Naive thymus-derived CD4-positive, alpha-beta T cell (primary cell): Measurements from ENCODE around the gene TMED10. TPM values are rescaled to one million over a fixed set of nuclear protein-coding genes. Genes with fewer than 3 reads are reported as not detected.
A peak's percentile ranks its signal among the peaks of the same experiment; 100 is the strongest.

ENCODE experiments used
- ATAC-seq: fragments of 150-1000 bp; cut with Tn5 transposase; 2 replicates; pipeline ENCODE4 v1.10.0; 2021; ENCODE audit warnings: mild to moderate bottlenecking, moderate library complexity
- CTCF ChIA-PET: fragments of 350-600 bp; sonication (Branson Sonifier 250); formaldehyde crosslinking; loops from one replicate; lab custom pipeline; 2021; ENCODE audit warnings: antibody characterized with exemption; lab: Charles Lee
- POLR2A ChIA-PET: fragments of 350-600 bp; sonication (Branson Sonifier 250); formaldehyde crosslinking; loops from one replicate; lab custom pipeline; 2021; ENCODE audit warnings: antibody characterized with exemption, inconsistent platforms; lab: Charles Lee
- DNase-seq, 9 donors: peaks; one replicate each; pipeline versions ENCODE4 v3.0.0 to v3.0.0-alpha.2; 2020 to 2022; ENCODE audit warnings: mixed read lengths in 1 of 9
- H3K27ac ChIP-seq: one replicate; pipeline ENCODE4 v1.7.0; 2013; ENCODE audit warnings: mild to moderate bottlenecking, low read depth, low read length, moderate library complexity
- H3K27me3 ChIP-seq, 2 donors: one replicate each; pipeline ENCODE4 v1.7.0; 2013; ENCODE audit warnings: low read length in 2 of 2, mild to moderate bottlenecking in 2 of 2, moderate library complexity in 2 of 2; ENCODE audit not compliant: control insufficient read depth in 2 of 2, insufficient read depth in 2 of 2
- H3K36me3 ChIP-seq, 3 experiments: 1 replicate in 2 of 3; 2 replicates in 1 of 3; pipeline ENCODE4 v1.7.0; 2013; ENCODE audit warnings: low read length in 3 of 3, mild to moderate bottlenecking in 3 of 3, moderate library complexity in 1 of 3; ENCODE audit not compliant: insufficient read depth in 3 of 3, control insufficient read depth in 2 of 3
- H3K4me1 ChIP-seq, 2 donors: one replicate each; pipeline ENCODE4 v1.7.0; 2013; ENCODE audit warnings: low read length in 2 of 2, mild to moderate bottlenecking in 2 of 2, moderate library complexity in 1 of 2; ENCODE audit not compliant: control insufficient read depth in 2 of 2, insufficient read depth in 2 of 2
- H3K4me3 ChIP-seq: 2 replicates; pipeline ENCODE4 v1.7.0; 2013; ENCODE audit warnings: mild to moderate bottlenecking, low read length
- H3K9me3 ChIP-seq, 3 experiments: 1 replicate in 2 of 3; 2 replicates in 1 of 3; pipeline ENCODE4 v1.7.0; 2013; ENCODE audit warnings: low read length in 3 of 3; ENCODE audit not compliant: control insufficient read depth in 2 of 3
- H3K27ac Mint-ChIP-seq, 9 donors: one replicate each; pipeline ENCODE4 v1.8.0; 2020 to 2022; ENCODE audit warnings: mixed read lengths in 9 of 9, mild to moderate bottlenecking in 8 of 9, moderate library complexity in 5 of 9, inconsistent platforms in 2 of 9
- H3K27me3 Mint-ChIP-seq, 5 donors: one replicate each; pipeline ENCODE4 v1.8.0; 2021 to 2022; ENCODE audit warnings: mixed read lengths in 5 of 5, mild to moderate bottlenecking in 1 of 5
- H3K36me3 Mint-ChIP-seq, 5 donors: one replicate each; pipeline ENCODE4 v1.8.0; 2020 to 2022; ENCODE audit warnings: mixed read lengths in 5 of 5, mild to moderate bottlenecking in 3 of 5, inconsistent platforms in 1 of 5
- H3K4me1 Mint-ChIP-seq, 7 donors: one replicate each; pipeline ENCODE4 v1.8.0; 2020 to 2022; ENCODE audit warnings: mixed read lengths in 7 of 7, mild to moderate bottlenecking in 3 of 7, inconsistent platforms in 1 of 7
- H3K4me3 Mint-ChIP-seq, 10 donors: one replicate each; pipeline ENCODE4 v1.8.0; 2020 to 2022; ENCODE audit warnings: mild to moderate bottlenecking in 10 of 10, mixed read lengths in 10 of 10, moderate library complexity in 6 of 10, inconsistent platforms in 2 of 10
- H3K9me3 Mint-ChIP-seq, 11 donors: one replicate each; pipeline ENCODE4 v1.8.0; 2020 to 2022; ENCODE audit warnings: mixed read lengths in 11 of 11, mild to moderate bottlenecking in 4 of 11, inconsistent platforms in 1 of 11, moderate library complexity in 1 of 11
- intact Hi-C, 2 donors: fragments of 100-400 bp; cut with micrococcal nuclease; formaldehyde crosslinking; loops; one replicate each; pipeline ENCODE4 v1.15.1; 2023
- polyA plus RNA-seq, 2 donors: library from polyadenylated mRNA; unstranded; fragments of 300-500 nt; fragmentation: Illumina TruSeq; gene quantifications; one replicate each; pipeline ENCODE4 v1.2.3, GENCODE V29; 2021
- total RNA-seq, 6 experiments: library from RNA in 5 of 6; stranded (reverse) in 5 of 6; gene quantifications; 1 replicate in 5 of 6; 2 replicates in 1 of 6; pipeline ENCODE4 v1.2.3 and lab custom pipeline; 2021 to 2026

TMED10 gene
- total and polyA plus RNA-seq, 7 experiments from 2014 or later = 155 to 245 (median 179) TPM

DNA sequence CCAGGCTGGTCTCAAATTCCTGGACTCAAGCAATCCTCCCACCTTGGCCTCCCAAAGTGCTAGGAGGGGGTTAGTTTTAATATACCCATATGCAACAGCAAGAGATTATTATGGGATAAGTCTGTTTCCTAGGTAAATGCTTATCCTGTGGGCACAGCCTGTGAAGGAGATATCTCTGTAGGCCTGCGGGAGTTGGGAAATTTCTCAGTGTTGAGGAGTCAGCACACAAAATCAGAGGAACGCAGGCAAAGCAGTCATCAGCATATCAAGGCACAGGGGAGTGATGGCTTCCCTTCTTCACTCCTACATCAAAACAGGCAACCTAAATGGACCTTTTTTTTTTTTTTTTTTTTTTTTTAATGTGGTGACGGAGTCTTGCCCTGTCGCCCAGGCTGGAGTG is 20.9 kb upstream of the TMED10 start:
- ChIA-PET POLR2A (no interaction called here), CTCF (no interaction called here)
- Histone ChIP-seq H3K27ac (no peak overlapping the region), H3K36me3 (no peaks in the 10 kb centered on the region), H3K9me3 (no peaks in the 10 kb centered on the region), H3K27me3 (no peaks in the 10 kb centered on the region), H3K4me3 (no peak overlapping the region), H3K4me1 (no peaks in the 10 kb centered on the region)
- Mint-ChIP-seq H3K4me3 (no peak overlapping the region), H3K36me3 (no peaks in the 10 kb centered on the region), H3K9me3 (no peaks in the 10 kb centered on the region), H3K27ac (peak overlapping the region in 1 of 9 donors; percentile 57), H3K4me1 (peaks cover 0 to 13% (median 0%) of the 10 kb centered on the region in 7 donors), H3K27me3 (peaks cover 0 to 16% (median 0%) of the 10 kb centered on the region in 5 donors)
- DNase-seq (no peak), ATAC-seq (no peak)
- intact Hi-C loops = loop anchor here in 1 of 2 donors (5.0 kb wide), 1 partner anchor 35 kb away; no protein-coding TSS in a partner anchor

DNA sequence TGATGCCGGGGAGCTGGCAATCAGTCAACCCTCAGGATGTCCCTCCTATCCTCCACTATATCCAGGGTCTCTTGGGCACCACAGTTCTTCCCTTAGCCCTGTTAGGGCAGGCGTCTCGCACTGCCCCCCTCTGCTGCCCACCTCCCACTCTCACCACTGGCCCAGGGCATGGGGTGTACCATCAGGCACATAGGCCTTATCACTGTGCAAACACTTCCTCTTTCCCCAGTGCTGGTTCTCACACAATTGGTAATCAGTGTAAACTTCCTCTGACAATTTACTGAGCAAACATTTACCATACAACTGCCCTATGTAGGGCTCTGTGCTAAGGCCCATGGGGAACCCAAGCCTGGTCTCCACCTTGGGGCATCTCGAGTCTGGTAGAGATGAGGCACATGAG is 20.1 kb upstream of the TMED10 start:
- H3K36me3 Mint-ChIP-seq = no peaks in the 10 kb centered on the region
- H3K27me3 ChIP-seq = no peaks in the 10 kb centered on the region
- H3K4me3 ChIP-seq = no peak overlapping the region
- no peaks in the 10 kb centered on the region for H3K9me3 ChIP-seq
- intact Hi-C loops = loop anchor here in 1 of 2 donors (5.0 kb wide), 1 partner anchor 36 kb away; no protein-coding TSS in a partner anchor
- ATAC-seq = peak; percentile 84
- DNase-seq = no peak
- H3K36me3 ChIP-seq = no peaks in the 10 kb centered on the region
- H3K4me3 Mint-ChIP-seq = no peak overlapping the region
- H3K27me3 Mint-ChIP-seq = peaks cover 0 to 16% (median 0%) of the 10 kb centered on the region in 5 donors
- no peak overlapping the region for H3K27ac ChIP-seq
- no peaks in the 10 kb centered on the region for H3K9me3 Mint-ChIP-seq
- peak overlapping the region in 2 of 9 donors; percentile 9 to 57 for H3K27ac Mint-ChIP-seq
- no peaks in the 10 kb centered on the region for H3K4me1 ChIP-seq
- ChIA-PET POLR2A (interaction anchor here (0.8 kb wide), 1 partner anchor 66 kb away, joined by 7 read pairs; no protein-coding TSS in a partner anchor), CTCF (interaction anchor here (1.8 kb wide), 1 partner anchor 99 kb away, joined by 4 read pairs; no protein-coding TSS in a partner anchor)
- H3K4me1 Mint-ChIP-seq = peaks cover 0 to 13% (median 0%) of the 10 kb centered on the region in 7 donors

DNA sequence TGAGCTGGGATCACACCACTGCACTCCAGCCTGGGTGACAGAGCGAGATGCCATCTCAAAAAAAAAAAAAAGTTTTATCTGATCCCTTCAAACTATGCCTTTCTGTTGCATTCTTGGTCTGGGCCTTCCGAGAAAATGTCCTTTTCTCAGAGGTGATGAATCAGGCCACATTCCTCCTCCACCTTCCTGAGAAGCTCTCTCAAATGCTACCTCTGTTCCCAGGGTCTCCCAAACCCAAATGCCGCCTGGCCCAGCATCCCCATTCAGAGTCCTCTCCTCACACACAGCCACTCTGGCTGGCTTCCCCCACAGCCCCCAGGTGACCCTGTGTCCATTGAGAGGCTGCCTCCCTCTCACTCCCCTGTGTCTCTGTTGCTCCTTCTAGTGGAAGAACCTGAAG is 19.7 kb upstream of the TMED10 start:
- H3K36me3 ChIP-seq = no peaks in the 10 kb centered on the region

DNA sequence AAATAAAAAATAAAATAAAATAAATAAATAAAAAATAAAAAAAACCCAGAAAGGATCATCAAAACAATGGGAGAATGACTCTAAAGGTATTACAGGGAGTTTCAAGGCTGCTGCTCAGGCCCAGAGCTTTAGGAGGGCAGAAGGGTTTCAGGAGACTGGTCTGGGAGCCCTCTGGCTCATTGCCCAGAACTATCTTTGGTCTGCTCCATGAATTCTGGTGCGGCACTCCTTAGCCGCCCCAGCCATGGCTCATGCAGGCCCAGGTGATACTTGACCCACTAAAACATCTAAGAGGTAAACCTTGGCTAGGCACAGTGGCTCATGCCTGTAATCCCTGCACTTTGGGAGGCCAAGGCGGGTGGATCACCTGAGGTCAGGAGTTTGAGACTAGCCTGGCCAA is 14.7 kb upstream of the TMED10 start:
- no peak overlapping the region for H3K4me3 Mint-ChIP-seq
- no peak for DNase-seq
- no peaks in the 10 kb centered on the region for H3K36me3 Mint-ChIP-seq
- CTCF ChIA-PET = no interaction called here
- no peaks in the 10 kb centered on the region for H3K9me3 Mint-ChIP-seq
- no peaks in the 10 kb centered on the region for H3K36me3 ChIP-seq
- POLR2A ChIA-PET = no interaction called here
- H3K27me3 Mint-ChIP-seq = peaks cover 0 to 19% (median 0%) of the 10 kb centered on the region in 5 donors
- peaks cover 0 to 4% (median 0%) of the 10 kb centered on the region in 7 donors for H3K4me1 Mint-ChIP-seq
- no peak overlapping the region for H3K27ac ChIP-seq
- ATAC-seq = no peak
- H3K4me3 ChIP-seq = no peak overlapping the region
- no peaks in the 10 kb centered on the region for H3K27me3 ChIP-seq
- intact Hi-C loops = no loop called here
- no peaks in the 10 kb centered on the region for H3K9me3 ChIP-seq
- H3K4me1 ChIP-seq = no peaks in the 10 kb centered on the region
- no peak overlapping the region for H3K27ac Mint-ChIP-seq

More for the DNA sequence above, 19.7 kb upstream of the TMED10 start:
- no peaks in the 10 kb centered on the region for H3K4me1 ChIP-seq
- no peaks in the 10 kb centered on the region for H3K9me3 Mint-ChIP-seq
- H3K27ac ChIP-seq = no peak overlapping the region
- DNase-seq = no peak
- H3K27ac Mint-ChIP-seq = peak overlapping the region in 1 of 9 donors; percentile 9
- no peaks in the 10 kb centered on the region for H3K36me3 Mint-ChIP-seq
- ChIA-PET POLR2A (interaction anchor here (0.8 kb wide), 1 partner anchor 66 kb away, joined by 7 read pairs; no protein-coding TSS in a partner anchor), CTCF (interaction anchor here (1.8 kb wide), 1 partner anchor 99 kb away, joined by 4 read pairs; no protein-coding TSS in a partner anchor)
- no peak overlapping the region for H3K4me3 ChIP-seq
- peaks cover 0 to 13% (median 0%) of the 10 kb centered on the region in 7 donors for H3K4me1 Mint-ChIP-seq
- intact Hi-C loops = loop anchor here in 1 of 2 donors (5.0 kb wide), 1 partner anchor 36 kb away; no protein-coding TSS in a partner anchor
- peaks cover 0 to 16% (median 0%) of the 10 kb centered on the region in 5 donors for H3K27me3 Mint-ChIP-seq
- H3K9me3 ChIP-seq = no peaks in the 10 kb centered on the region
- no peak overlapping the region for H3K4me3 Mint-ChIP-seq
- peak; percentile 37 for ATAC-seq
- no peaks in the 10 kb centered on the region for H3K27me3 ChIP-seq

DNA sequence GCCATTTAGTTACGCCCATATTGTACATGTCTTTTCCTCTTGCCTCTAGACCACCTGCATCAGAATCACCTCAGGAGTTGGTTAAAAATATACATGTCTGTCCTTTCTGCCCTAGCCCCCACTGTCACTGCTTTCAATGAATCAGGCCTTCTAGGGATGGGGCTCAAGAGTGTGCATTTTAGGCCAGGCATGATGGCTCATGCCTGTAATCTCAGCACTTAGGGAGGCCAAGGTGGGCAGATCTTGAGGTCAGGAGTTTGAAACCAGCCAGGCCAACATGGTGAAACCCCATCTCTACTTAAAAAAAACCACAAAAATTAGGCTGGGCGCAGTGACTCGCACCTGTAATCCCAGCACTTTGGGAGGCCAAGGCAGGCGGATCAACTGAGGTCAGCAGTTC is 13.6 kb upstream of the TMED10 start:
- no peak overlapping the region for H3K27ac ChIP-seq
- H3K27me3 ChIP-seq = no peaks in the 10 kb centered on the region
- H3K4me1 ChIP-seq = no peaks in the 10 kb centered on the region
- ChIA-PET POLR2A (no interaction called here), CTCF (no interaction called here)
- no peak overlapping the region for H3K4me3 Mint-ChIP-seq
- H3K27ac Mint-ChIP-seq = no peak overlapping the region
- no peak for ATAC-seq
- no peak for DNase-seq
- H3K36me3 ChIP-seq = no peaks in the 10 kb centered on the region
- H3K4me1 Mint-ChIP-seq = peaks cover 0 to 8% (median 0%) of the 10 kb centered on the region in 7 donors
- intact Hi-C loops = no loop called here
- H3K36me3 Mint-ChIP-seq = no peaks in the 10 kb centered on the region
- no peak overlapping the region for H3K4me3 ChIP-seq
- peaks cover 0 to 24% (median 0%) of the 10 kb centered on the region in 5 donors for H3K27me3 Mint-ChIP-seq
- H3K9me3 Mint-ChIP-seq = no peaks in the 10 kb centered on the region
- H3K9me3 ChIP-seq = no peaks in the 10 kb centered on the region

DNA sequence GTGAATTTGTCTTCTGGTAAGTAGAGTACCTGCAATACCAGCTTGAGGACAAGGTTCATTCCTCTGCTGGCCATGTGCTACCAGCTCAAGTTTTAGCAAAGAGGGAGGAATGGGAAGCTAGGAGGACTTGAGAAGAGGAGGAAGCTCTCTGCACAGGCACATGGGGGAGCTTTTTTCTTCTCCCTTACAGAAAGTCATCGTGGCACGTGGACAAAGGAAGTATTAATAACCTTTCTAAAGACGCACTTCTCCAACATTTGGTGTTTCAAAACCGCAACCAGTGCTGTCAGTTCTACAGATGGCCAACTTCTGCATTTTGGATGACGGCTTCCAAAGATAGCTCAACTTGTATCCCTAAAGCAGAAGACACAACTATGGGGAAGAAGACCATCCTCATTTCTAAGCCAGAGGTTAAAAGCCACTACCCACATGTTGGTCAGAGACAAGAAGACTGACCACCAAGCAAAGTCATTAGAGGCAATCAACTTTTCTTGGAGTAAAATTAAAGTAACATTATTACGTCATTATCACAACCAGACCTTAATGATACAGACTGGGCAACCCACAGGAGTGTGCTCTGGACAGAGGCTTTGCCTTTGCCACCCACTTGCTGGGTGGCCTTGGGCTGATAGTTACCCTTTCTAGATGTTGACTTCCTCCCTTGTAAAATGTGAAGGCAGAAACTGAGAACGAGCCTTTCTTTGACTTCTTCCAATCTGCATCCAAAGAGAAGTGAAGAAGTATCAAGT is 12.3 kb upstream of the TMED10 start:
- ATAC-seq (peak; percentile 88), DNase-seq (no peak)
- Mint-ChIP-seq H3K36me3 (no peaks in the 10 kb centered on the region), H3K4me3 (no peak overlapping the region), H3K9me3 (no peaks in the 10 kb centered on the region), H3K4me1 (peaks cover 0 to 8% (median 0%) of the 10 kb centered on the region in 7 donors), H3K27ac (peak overlapping the region in 1 of 9 donors; percentile 4), H3K27me3 (peaks cover 0 to 21% (median 0%) of the 10 kb centered on the region in 5 donors)
- Histone ChIP-seq H3K9me3 (no peaks in the 10 kb centered on the region), H3K4me3 (no peak overlapping the region), H3K27me3 (no peaks in the 10 kb centered on the region), H3K27ac (no peak overlapping the region), H3K4me1 (no peaks in the 10 kb centered on the region), H3K36me3 (no peaks in the 10 kb centered on the region)
- intact Hi-C loops = no loop called here
- CTCF ChIA-PET = no interaction called here
- POLR2A ChIA-PET = no interaction called here
